LoVo (cell line): ENCODE measurements around the gene FKBP15.
"Not testable (repeated sequence)": the region's sequence is repeated elsewhere in the genome, so short reads cannot be mapped to it uniquely, and the experiment has no call there.

Experiments
- DNase-seq: peaks from one replicate; pipeline ENCODE4 v3.0.0-alpha.2; 2016; ENCODE audit warnings: low spot score

The FKBP15 gene

GRCh38 chr9:113221003-113221799, at the start of gene FKBP15, which contains the start of gene SLC31A1:
Gene FKBP15, minus strand, starts transcription at chr9:113221277. Its CDS starts 34 bp downstream, at chr9:113221243.
Gene SLC31A1, plus strand, starts transcription at chr9:113221544. Its CDS starts 34,605 bp downstream, at chr9:113256149.
- peak; percentile 98 for DNase-seq

GRCh38 chr9:113269871-113270270, 48.8 kb upstream of the FKBP15 start:
- no peak for DNase-seq

- DNase-seq, result no peak
Observed at GRCh38 chr9:113269355-113269754, 48.3 kb upstream of the FKBP15 start.

GRCh38 chr9:113267911-113268566, 47.0 kb upstream of the FKBP15 start:
- no peak for DNase-seq

GRCh38 chr9:113266174-113266573, 45.1 kb upstream of the FKBP15 start:
- DNase-seq, result no peak

GRCh38 chr9:113261917-113262671, 41.0 kb upstream of the FKBP15 start:
- no peak for DNase-seq

GRCh38 chr9:113258282-113258681, 37.2 kb upstream of the FKBP15 start:
- DNase-seq, result no peak

- no peak for DNase-seq
Observed at GRCh38 chr9:113257863-113258262, 36.8 kb upstream of the FKBP15 start.

- DNase-seq, result no peak
Observed at GRCh38 chr9:113255438-113255837, 34.4 kb upstream of the FKBP15 start.

GRCh38 chr9:113254991-113255390, 33.9 kb upstream of the FKBP15 start:
- DNase-seq, result no peak

- no peak for DNase-seq
Observed at GRCh38 chr9:113250807-113251206, 29.7 kb upstream of the FKBP15 start.

- DNase-seq, result not testable (repeated sequence)
Observed at GRCh38 chr9:113249661-113250060, 28.6 kb upstream of the FKBP15 start.

- DNase-seq, result no peak
Observed at GRCh38 chr9:113247640-113248039, 26.6 kb upstream of the FKBP15 start.

GRCh38 chr9:113246928-113247327, 25.9 kb upstream of the FKBP15 start:
- DNase-seq, result no peak

- no peak for DNase-seq
Observed at GRCh38 chr9:113245894-113246293, 24.8 kb upstream of the FKBP15 start.

- no peak for DNase-seq
Observed at GRCh38 chr9:113244556-113244955, 23.5 kb upstream of the FKBP15 start.

GRCh38 chr9:113241161-113241560, 20.1 kb upstream of the FKBP15 start:
- no peak for DNase-seq

- DNase-seq, result no peak
Observed at GRCh38 chr9:113238859-113239232, 17.8 kb upstream of the FKBP15 start.

- no peak for DNase-seq
Observed at GRCh38 chr9:113238202-113238858, 17.3 kb upstream of the FKBP15 start.

GRCh38 chr9:113237026-113237425, 15.9 kb upstream of the FKBP15 start:
- DNase-seq, result no peak

GRCh38 chr9:113235701-113236255, 14.7 kb upstream of the FKBP15 start:
- not testable (repeated sequence) for DNase-seq

- DNase-seq, result no peak
Observed at GRCh38 chr9:113231701-113232100, 10.6 kb upstream of the FKBP15 start.
